Thyroid gland (tissue), 4 donors: ENCODE measurements around the gene RABGAP1. TPM values are rescaled to one million over a fixed set of nuclear protein-coding genes. Genes with fewer than 3 reads are reported as not detected.

Experiments used
- DNase-seq, 2 donors: peaks; one replicate each; pipeline ENCODE4 v3.0.0-alpha.2; 2019
- H3K27ac ChIP-seq, 3 donors: fragments of 200-600 bp; sonication (generic); 1 replicate in 2 of 3; 2 replicates in 1 of 3; pipeline ENCODE4 v1.5.1; 2016 to 2019; ENCODE audit warnings: mild to moderate bottlenecking in 1 of 3, moderate library complexity in 1 of 3
- H3K27me3 ChIP-seq: fragments of 200-600 bp; sonication (generic); one replicate; pipeline ENCODE4 v1.5.1; 2019
- H3K36me3 ChIP-seq, 2 donors: fragments of 200-600 bp; sonication (generic); one replicate each; pipeline ENCODE4 v1.5.1; 2016 to 2019
- H3K4me1 ChIP-seq, 2 donors: fragments of 200-600 bp; sonication (generic); one replicate each; pipeline ENCODE4 v1.5.1; 2017 to 2019
- H3K4me3 ChIP-seq, 3 donors: fragments of 200-600 bp; sonication (generic); replicated peaks in 1 of 3; 1 replicate in 2 of 3; 2 replicates in 1 of 3; pipeline ENCODE4 v1.5.1; 2016; ENCODE audit warnings: mild to moderate bottlenecking in 1 of 3
- H3K9me3 ChIP-seq: fragments of 200-600 bp; sonication (generic); one replicate; pipeline ENCODE4 v1.5.1; 2017
- POLR2A ChIP-seq, 2 donors: fragments of 450-650 bp; IDR thresholded peaks; one replicate each; pipeline ENCODE4 v1.6.1; 2017; ENCODE audit warnings: antibody characterized with exemption in 2 of 2, mild to moderate bottlenecking in 2 of 2, moderate library complexity in 1 of 2
- WGBS, 2 donors: methylation state at CpG; one replicate each; pipeline ENCODE4 v1.1.5; 2017; 5-methylcytosine and 5-hydroxymethylcytosine counted together
- intact Hi-C: fragments of 100-400 bp; cut with DNase I; formaldehyde crosslinking; loops from one replicate; pipeline ENCODE4 v1.15.1; 2023
- total RNA-seq, 4 donors: library from RNA; depleted of rRNA; stranded (reverse); fragments of >200 nt; gene quantifications; one replicate each; pipeline ENCODE4 v1.2.3, GENCODE V29; 2016
- TF ChIP-seq, protein P1 (sequence below), 6 experiments: fragments of 200-600 bp in 3 of 6; fragments of 450-650 bp in 3 of 6; sonication (generic) in 3 of 6; IDR thresholded peaks; one replicate each; pipeline ENCODE4 v1.5.1; 2016 to 2019; ENCODE audit warnings: antibody characterized with exemption in 6 of 6, mild to moderate bottlenecking in 2 of 6, inconsistent platforms in 1 of 6, moderate library complexity in 1 of 6

The RABGAP1 gene
- total RNA-seq, 4 donors from 2014 or later = 90.7 to 144 (median 127) TPM

DNA sequence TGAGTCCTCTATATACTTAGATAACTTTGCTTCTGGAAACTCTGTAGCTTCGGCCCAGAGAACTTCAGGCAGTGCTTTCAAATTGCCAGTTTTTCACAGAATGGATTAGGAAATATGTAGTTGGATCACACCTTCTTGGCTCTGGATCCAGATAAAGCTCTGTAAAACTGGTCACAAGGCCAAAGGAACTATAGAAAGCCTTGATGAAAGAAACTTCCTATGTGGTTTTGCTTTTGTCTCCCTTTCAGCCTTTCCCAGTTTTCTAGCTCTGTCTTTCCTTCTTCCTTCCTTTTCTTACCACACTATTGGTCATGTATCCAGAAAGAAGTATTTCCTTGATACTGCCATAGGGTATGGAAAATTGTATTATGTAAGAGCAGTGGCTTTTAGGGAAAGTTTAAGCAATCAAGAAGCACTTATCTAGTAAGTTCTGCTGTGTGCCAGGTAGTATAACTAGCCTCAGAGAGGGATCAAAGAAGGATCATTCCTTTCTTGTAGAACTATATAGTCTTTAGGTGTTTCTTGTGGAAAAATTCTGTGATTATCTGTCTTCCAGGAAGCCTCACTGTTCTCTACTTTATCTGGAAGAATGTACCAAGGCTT lies 98.9 kb downstream of the RABGAP1 start:
- TF ChIP-seq POLR2A (IDR thresholded peaks at IDR 0.05) = no peak
- TF ChIP-seq, protein P1, sequence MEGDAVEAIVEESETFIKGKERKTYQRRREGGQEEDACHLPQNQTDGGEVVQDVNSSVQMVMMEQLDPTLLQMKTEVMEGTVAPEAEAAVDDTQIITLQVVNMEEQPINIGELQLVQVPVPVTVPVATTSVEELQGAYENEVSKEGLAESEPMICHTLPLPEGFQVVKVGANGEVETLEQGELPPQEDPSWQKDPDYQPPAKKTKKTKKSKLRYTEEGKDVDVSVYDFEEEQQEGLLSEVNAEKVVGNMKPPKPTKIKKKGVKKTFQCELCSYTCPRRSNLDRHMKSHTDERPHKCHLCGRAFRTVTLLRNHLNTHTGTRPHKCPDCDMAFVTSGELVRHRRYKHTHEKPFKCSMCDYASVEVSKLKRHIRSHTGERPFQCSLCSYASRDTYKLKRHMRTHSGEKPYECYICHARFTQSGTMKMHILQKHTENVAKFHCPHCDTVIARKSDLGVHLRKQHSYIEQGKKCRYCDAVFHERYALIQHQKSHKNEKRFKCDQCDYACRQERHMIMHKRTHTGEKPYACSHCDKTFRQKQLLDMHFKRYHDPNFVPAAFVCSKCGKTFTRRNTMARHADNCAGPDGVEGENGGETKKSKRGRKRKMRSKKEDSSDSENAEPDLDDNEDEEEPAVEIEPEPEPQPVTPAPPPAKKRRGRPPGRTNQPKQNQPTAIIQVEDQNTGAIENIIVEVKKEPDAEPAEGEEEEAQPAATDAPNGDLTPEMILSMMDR (IDR thresholded peaks at IDR 0.05) = no peak
- H3K27ac ChIP-seq = peak overlapping the region in 2 of 3 donors; percentile 0 to 41
- intact Hi-C loops = no loop called here
- DNase-seq = no peak
- peaks cover 22 to 35% of the 10 kb centered on the region in 2 donors for H3K4me1 ChIP-seq
- H3K4me3 ChIP-seq = no peak overlapping the region
- H3K36me3 ChIP-seq = no peaks in the 10 kb centered on the region
- WGBS, 2 donors = 79 to 81% methylated on average over 1 of the region's 1 CpG
- no peaks in the 10 kb centered on the region for H3K27me3 ChIP-seq
- no peaks in the 10 kb centered on the region for H3K9me3 ChIP-seq

DNA sequence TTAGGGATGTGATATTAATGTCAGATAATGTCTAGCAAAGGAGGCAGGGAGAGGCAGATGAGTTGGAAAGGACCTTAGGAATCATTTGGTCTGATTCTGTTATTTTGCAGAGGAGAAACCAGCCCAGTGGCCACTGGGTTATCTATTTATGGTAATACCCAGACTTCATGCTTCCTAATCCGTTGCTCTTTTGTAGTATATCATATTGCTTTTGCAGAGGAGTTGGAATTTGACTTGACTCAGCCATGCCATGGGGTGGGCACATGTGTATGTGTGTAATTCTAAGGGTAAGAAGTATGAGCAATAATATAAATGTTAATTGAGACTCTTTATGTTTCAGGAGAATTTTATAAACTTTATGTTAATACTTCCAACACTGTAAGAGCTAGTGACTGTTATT lies 100.0 kb downstream of the RABGAP1 start:
- 77 to 85% methylated on average over 1 of the region's 1 CpG for WGBS, 2 donors
- Histone ChIP-seq H3K36me3 (no peaks in the 10 kb centered on the region), H3K27me3 (no peaks in the 10 kb centered on the region), H3K27ac (no peak overlapping the region), H3K4me3 (no peak overlapping the region), H3K9me3 (no peaks in the 10 kb centered on the region), H3K4me1 (peaks cover 20 to 37% of the 10 kb centered on the region in 2 donors)
- no peak for DNase-seq
- intact Hi-C loops = no loop called here
- TF ChIP-seq POLR2A (IDR thresholded peaks at IDR 0.05) = no peak
- TF ChIP-seq, protein P1 (IDR thresholded peaks at IDR 0.05) = no peak

DNA sequence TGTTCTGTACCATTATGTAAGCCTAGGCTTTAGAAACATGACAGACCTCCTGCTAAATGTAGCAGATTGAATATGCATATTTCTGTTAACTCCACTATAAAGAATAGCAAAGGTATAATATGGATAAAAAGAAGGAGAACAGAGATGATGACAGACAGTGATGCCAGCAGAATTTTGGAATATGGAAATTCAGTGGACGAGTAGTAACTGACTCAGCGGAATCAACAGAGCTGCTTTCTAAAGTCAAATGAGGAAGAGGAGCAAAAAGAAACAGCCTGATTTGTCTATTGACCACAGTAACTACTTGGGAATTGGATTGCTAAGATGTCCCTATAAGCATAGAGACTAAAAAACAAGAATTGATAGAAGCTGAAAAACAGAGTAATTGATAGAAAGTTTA lies 100.7 kb downstream of the RABGAP1 start:
- Histone ChIP-seq H3K9me3 (no peaks in the 10 kb centered on the region), H3K36me3 (no peaks in the 10 kb centered on the region), H3K27me3 (no peaks in the 10 kb centered on the region), H3K4me3 (no peak overlapping the region), H3K27ac (no peak overlapping the region), H3K4me1 (peaks cover 18 to 38% of the 10 kb centered on the region in 2 donors)
- TF ChIP-seq, protein P1 (IDR thresholded peaks at IDR 0.05) = no peak
- TF ChIP-seq POLR2A (IDR thresholded peaks at IDR 0.05) = no peak
- intact Hi-C loops = no loop called here
- 85 to 90% methylated on average over 2 of the region's 2 CpGs for WGBS, 2 donors
- DNase-seq = no peak

DNA sequence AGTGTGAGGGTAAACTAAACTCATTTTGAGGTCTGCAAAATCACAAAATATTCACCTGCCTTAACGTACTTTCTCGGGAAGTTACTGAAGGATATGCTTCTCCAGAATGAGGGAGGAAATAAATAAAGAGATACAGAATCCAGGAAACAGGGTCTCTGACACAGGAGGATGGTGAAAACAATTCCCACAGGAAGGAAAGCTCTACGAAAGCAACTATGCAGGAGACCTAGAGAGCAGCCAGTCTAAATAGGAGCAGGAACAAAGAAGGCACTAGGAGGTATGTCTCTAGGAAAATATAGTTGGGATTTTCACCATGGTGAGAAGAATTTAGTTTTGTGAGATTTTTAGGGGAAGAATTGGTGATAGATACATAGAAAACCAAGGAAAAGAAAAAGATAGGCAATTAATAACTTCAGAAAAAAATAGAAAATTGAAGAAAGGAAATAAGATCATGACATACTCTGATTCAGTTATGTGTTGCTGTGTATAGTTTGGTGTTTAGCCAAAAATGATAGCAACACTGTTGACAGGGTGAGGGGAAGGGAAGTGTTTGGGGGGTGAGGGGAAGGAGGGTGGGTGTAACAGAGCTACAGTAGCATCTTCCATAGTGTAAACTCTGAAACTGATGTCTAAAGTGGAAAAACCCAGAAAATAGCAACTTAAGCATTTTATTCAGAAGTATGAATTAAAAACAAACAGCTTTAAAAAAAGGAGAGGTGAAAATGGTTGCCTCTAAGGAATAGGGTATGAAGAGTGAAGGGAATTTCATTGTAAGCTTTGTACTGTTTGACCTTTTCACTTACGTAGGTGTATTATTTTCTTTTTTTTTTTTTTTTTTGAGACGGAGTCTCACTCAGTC lies 102.5 kb downstream of the RABGAP1 start:
- intact Hi-C loops = no loop called here
- WGBS, 2 donors = 85 to 87% methylated on average over 5 of the region's 5 CpGs
- no peak for TF ChIP-seq POLR2A (IDR thresholded peaks at IDR 0.05)
- TF ChIP-seq, protein P1 (IDR thresholded peaks at IDR 0.05) = no peak
- Histone ChIP-seq H3K27ac (peak overlapping the region in 1 of 3 donors; percentile 17), H3K36me3 (no peaks in the 10 kb centered on the region), H3K27me3 (no peaks in the 10 kb centered on the region), H3K9me3 (no peaks in the 10 kb centered on the region), H3K4me1 (peaks cover 15 to 34% of the 10 kb centered on the region in 2 donors), H3K4me3 (no peak overlapping the region)
- DNase-seq = no peak

DNA sequence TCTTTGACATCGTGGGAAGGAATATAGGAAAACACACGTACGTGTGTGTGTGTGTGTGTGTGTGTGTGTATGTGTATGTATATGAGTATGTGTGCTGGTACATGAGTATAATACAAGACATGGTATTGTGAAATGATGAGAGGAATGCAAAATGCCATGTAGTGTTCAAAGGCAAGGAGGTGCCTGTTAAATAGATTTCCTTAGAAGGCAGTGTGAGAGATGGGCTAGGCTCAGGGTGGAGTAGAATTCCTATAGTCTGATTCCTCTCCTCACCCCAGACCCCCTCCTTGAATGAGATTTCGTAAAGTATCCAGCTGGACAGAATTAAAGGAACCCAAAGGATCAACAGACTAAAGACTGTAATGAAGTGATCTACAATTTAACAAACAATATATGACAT lies 103.8 kb downstream of the RABGAP1 start:
- Histone ChIP-seq H3K27ac (peak overlapping the region in 1 of 3 donors; percentile 20), H3K4me1 (peaks cover 21 to 39% of the 10 kb centered on the region in 2 donors), H3K9me3 (no peaks in the 10 kb centered on the region), H3K4me3 (no peak overlapping the region), H3K27me3 (no peaks in the 10 kb centered on the region), H3K36me3 (no peaks in the 10 kb centered on the region)
- no peak for DNase-seq
- intact Hi-C loops = no loop called here
- TF ChIP-seq, protein P1 (IDR thresholded peaks at IDR 0.05) = no peak
- TF ChIP-seq POLR2A (IDR thresholded peaks at IDR 0.05) = no peak
- 81 to 92% methylated on average over 4 of the region's 4 CpGs for WGBS, 2 donors
